HG02759 (cell line): Measurements from ENCODE around the gene ZBTB48.
"Not testable (repeated sequence)": the region's sequence is repeated elsewhere in the genome, so short reads cannot be mapped to it uniquely, and the experiment has no call there.

ENCODE experiments used
- ATAC-seq: cut with Tn5 transposase; IDR thresholded peaks from one replicate; pipeline ENCODE4 v1.9.1; 2021; ENCODE audit warnings: mild to moderate bottlenecking, moderate library complexity; ENCODE audit not compliant: unreplicated experiment

Gene ZBTB48

GRCh38 chr1:6631058-6631457 lies 51.3 kb downstream of the ZBTB48 start:
- ATAC-seq = no peak

GRCh38 chr1:6632588-6633514 lies 53.1 kb downstream of the ZBTB48 start:
- no peak for ATAC-seq

GRCh38 chr1:6634371-6635052 lies 54.7 kb downstream of the ZBTB48 start:
- ATAC-seq = no peak

DNA sequence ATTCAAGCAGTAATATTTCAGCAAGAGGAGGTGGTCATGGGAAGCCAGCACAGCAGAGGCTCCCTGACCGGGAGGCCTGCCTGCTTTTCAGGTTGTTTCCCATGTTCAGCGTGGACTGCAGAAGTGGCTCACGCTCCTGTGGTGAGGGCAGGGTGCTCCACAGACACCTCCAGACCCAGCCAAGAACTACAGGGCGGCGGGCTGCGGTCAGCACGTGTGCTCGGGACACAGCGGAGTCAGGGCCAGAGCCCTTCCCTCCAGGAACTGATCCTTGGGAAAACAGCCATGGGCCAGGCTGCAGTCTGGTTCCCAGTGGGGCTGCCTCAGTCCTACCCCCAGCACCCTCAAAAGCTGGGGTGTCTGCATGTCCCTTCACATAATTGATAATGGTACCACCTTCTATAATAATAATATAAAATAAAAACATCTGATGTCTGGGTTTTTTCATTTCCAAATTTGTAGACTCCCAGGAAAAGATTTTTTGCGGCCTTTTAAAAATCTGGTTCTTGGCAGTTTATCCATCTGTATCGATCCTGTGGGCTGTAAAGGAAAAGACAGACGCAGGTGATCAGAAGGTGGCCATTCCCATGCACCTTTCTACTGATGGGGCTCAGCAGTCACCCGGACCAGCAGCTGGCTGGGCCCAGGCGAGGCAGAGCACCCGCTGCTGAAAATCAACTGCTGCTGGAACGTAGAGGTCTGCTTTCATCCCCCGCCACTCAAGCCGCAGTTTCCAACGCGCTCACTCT lies 55.5 kb downstream of the ZBTB48 start:
- no peak for ATAC-seq

DNA sequence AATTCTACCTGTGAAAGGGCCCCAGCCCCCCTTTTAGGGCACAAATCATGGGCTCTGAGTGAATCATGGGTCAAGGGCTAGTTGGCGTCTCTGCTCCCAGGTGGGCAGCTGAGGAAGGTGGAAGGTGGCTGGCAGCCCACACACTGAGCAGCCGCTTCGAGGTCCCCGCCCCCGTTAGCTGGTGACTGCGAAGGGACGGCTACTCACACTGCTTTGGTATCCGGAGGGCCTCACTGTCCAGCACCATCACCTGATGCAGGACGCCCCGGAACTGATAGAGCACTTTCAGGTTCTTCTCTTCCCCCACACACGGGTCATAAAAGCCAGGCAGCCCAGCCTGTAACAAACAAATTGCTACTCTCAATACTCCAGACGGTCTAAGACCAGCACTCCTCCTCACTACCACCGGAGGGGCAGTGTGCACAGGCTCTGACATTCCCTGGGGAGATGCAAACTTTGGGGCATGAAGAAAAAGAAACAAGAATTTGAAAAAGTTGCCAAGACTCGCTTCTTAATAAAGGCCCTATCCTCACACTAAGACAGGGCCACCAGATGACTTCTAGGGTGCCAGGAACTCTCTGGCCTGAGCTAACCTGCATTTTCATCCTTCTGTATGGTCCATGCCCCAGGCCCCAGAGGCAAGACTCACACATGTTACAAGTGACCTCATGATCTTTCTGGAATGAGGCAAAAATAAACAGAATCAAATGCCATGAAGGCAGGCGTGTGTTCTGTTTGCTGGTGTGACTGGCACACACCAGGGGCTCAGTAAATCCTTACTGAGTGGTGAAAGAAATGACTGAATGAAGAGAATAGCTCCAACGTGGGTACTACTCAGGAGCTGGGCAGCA lies 56.3 kb downstream of the ZBTB48 start:
- no peak for ATAC-seq

GRCh38 chr1:6636778-6637177 lies 57.0 kb downstream of the ZBTB48 start:
- ATAC-seq = not testable (repeated sequence)

DNA sequence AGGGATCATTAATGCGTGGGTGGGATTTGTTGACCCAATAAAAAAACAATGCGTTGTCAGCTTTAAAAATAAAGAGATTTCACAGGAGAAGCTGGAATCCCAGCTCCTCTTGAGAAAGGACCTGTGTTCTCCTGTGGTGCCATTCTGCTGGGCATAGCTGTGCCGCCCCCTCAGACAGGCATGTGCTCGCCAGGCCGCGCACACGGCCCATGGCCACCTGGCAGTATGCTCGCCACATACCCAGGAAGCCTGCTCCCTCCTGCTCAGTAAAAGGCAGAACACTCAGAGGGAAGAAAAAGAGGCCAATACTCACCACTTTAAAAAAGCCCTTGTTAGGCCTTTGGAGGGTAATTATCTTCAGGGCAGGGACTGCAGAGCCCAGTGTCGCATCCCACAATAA lies 58.0 kb downstream of the ZBTB48 start:
- no peak for ATAC-seq

DNA sequence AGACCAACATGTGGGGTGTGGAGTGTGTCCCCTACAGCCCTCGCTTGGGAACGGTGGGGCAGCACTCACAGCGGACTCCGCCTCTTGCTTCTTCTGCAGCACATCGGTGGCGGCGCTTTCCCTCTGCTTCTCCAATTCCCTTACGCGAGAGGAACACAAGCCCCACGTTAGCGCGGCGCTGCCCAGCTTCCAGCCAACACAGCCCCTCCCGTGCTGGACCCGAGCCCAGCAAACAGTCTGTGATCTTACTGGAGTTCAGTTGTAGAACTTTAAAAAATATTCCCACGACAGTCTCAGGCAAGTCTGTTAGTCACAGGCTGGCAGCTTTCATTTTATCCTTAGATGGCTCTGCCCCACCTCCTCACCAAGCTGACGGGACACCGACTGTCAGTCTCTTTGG lies 58.4 kb downstream of the ZBTB48 start:
- no peak for ATAC-seq
